Measurements from ENCODE around the gene IRF2BP2.

GRCh38 chr1:234599617-234600417, 10.2 kb downstream of the IRF2BP2 start:
- TF ChIP-seq POLR2AphosphoS5 (IDR thresholded peaks at IDR 0.05; ENCODE audit: borderline replicate concordance, low read depth, low read length): peak; percentile 41; the same call in 1 of the 2 replicates
- no peak for TF ChIP-seq EZH2 (IDR thresholded peaks at IDR 0.05)
- no peak for TF ChIP-seq FOXP2 (optimal IDR thresholded peaks at IDR 0.05; ENCODE audit: control extremely low read depth, extremely low read length, insufficient read depth)

Measured in SK-N-MC (cell line).